Measurements from ENCODE around the gene ST7.

ST7 gene

GRCh38 chr7:116988363-116988989, 35.2 kb downstream of the ST7 start:
- Histone ChIP-seq H3K4me3 (ENCODE audit: low read length, poor library complexity, severe bottlenecking) (no peak overlapping the region), H3K79me2 (ENCODE audit: insufficient read depth, low read length) (no peaks in the 10 kb centered on the region), H3K27me3 (ENCODE audit: insufficient read depth, low read length, poor library complexity, severe bottlenecking) (peaks cover 1% of the 10 kb centered on the region)

GRCh38 chr7:116990056-116990455, 36.8 kb downstream of the ST7 start:
- H3K4me1 ChIP-seq (ENCODE audit: insufficient read depth, low read length, poor library complexity, severe bottlenecking): no peaks in the 10 kb centered on the region
- no peak overlapping the region for H2AFZ ChIP-seq (ENCODE audit: low read length)
- H3K9ac ChIP-seq (ENCODE audit: low read depth, low read length, poor library complexity, severe bottlenecking): no peak overlapping the region
- no peak overlapping the region for H3K4me2 ChIP-seq (ENCODE audit: low read depth, low read length, poor library complexity, severe bottlenecking)
- H3K36me3 ChIP-seq (ENCODE audit: insufficient read depth, low read length): no peaks in the 10 kb centered on the region
- H4K20me1 ChIP-seq (ENCODE audit: insufficient read depth, low read length, poor library complexity, severe bottlenecking): no peaks in the 10 kb centered on the region
- no peaks in the 10 kb centered on the region for H3K9me3 ChIP-seq (ENCODE audit: insufficient read depth, low read depth, low read length)
- H3F3A ChIP-seq (ENCODE audit: low read depth): no peaks in the 10 kb centered on the region
- H3K9me2 ChIP-seq (replicated peaks; ENCODE audit: low read depth, low read length): no peaks in the 10 kb centered on the region
- H3K79me2 ChIP-seq (ENCODE audit: insufficient read depth, low read length): no peaks in the 10 kb centered on the region
- no peak for TF ChIP-seq CTCF (conservative IDR thresholded peaks at IDR 0.05; ENCODE audit: low read length)
- no peak for TF ChIP-seq EZH2phosphoT487 (IDR thresholded peaks at IDR 0.05; ENCODE audit: borderline replicate concordance)
- H3K4me3 ChIP-seq (ENCODE audit: low read length, poor library complexity, severe bottlenecking): no peak overlapping the region
- peaks cover 16% of the 10 kb centered on the region for H3K27me3 ChIP-seq (ENCODE audit: insufficient read depth, low read length, poor library complexity, severe bottlenecking)

More at GRCh38 chr7:116988363-116988989, 35.2 kb downstream of the ST7 start:
- Histone ChIP-seq H3F3A (ENCODE audit: low read depth) (no peaks in the 10 kb centered on the region), H3K9ac (ENCODE audit: low read depth, low read length, poor library complexity, severe bottlenecking) (no peak overlapping the region), H3K4me2 (ENCODE audit: low read depth, low read length, poor library complexity, severe bottlenecking) (no peak overlapping the region), H3K9me2 (replicated peaks; ENCODE audit: low read depth, low read length) (no peaks in the 10 kb centered on the region), H3K4me1 (ENCODE audit: insufficient read depth, low read length, poor library complexity, severe bottlenecking) (no peaks in the 10 kb centered on the region), H3K36me3 (ENCODE audit: insufficient read depth, low read length) (no peaks in the 10 kb centered on the region), H4K20me1 (ENCODE audit: insufficient read depth, low read length, poor library complexity, severe bottlenecking) (no peaks in the 10 kb centered on the region), H3K9me3 (ENCODE audit: insufficient read depth, low read depth, low read length) (no peaks in the 10 kb centered on the region), H2AFZ (ENCODE audit: low read length) (no peak overlapping the region)
- TF ChIP-seq EZH2phosphoT487 (IDR thresholded peaks at IDR 0.05; ENCODE audit: borderline replicate concordance) (no peak), CTCF (conservative IDR thresholded peaks at IDR 0.05; ENCODE audit: low read length) (peak; percentile 65; the same call in 1 of the 2 replicates)

GRCh38 chr7:116991233-116991632, 37.9 kb downstream of the ST7 start:
- no peak overlapping the region for H3K4me3 ChIP-seq (ENCODE audit: low read length, poor library complexity, severe bottlenecking)

More at GRCh38 chr7:116991233-116991632, 37.9 kb downstream of the ST7 start:
- H3K4me2 ChIP-seq (ENCODE audit: low read depth, low read length, poor library complexity, severe bottlenecking): no peak overlapping the region
- peaks cover 22% of the 10 kb centered on the region for H3K27me3 ChIP-seq (ENCODE audit: insufficient read depth, low read length, poor library complexity, severe bottlenecking)
- no peaks in the 10 kb centered on the region for H3K79me2 ChIP-seq (ENCODE audit: insufficient read depth, low read length)
- no peaks in the 10 kb centered on the region for H3K36me3 ChIP-seq (ENCODE audit: insufficient read depth, low read length)
- H2AFZ ChIP-seq (ENCODE audit: low read length): no peak overlapping the region
- no peaks in the 10 kb centered on the region for H3K9me3 ChIP-seq (ENCODE audit: insufficient read depth, low read depth, low read length)
- no peak overlapping the region for H3K9ac ChIP-seq (ENCODE audit: low read depth, low read length, poor library complexity, severe bottlenecking)
- H3K9me2 ChIP-seq (replicated peaks; ENCODE audit: low read depth, low read length): no peaks in the 10 kb centered on the region
- H3K4me1 ChIP-seq (ENCODE audit: insufficient read depth, low read length, poor library complexity, severe bottlenecking): no peaks in the 10 kb centered on the region
- no peaks in the 10 kb centered on the region for H3F3A ChIP-seq (ENCODE audit: low read depth)
- H4K20me1 ChIP-seq (ENCODE audit: insufficient read depth, low read length, poor library complexity, severe bottlenecking): no peaks in the 10 kb centered on the region
- TF ChIP-seq EZH2phosphoT487 (IDR thresholded peaks at IDR 0.05; ENCODE audit: borderline replicate concordance): no peak
- no peak for TF ChIP-seq CTCF (conservative IDR thresholded peaks at IDR 0.05; ENCODE audit: low read length)
